Nephron (organoid): ENCODE results near the gene MAP3K12.
"Not testable (repeated sequence)": the region's sequence is repeated elsewhere in the genome, so short reads cannot be mapped to it uniquely, and the experiment has no call there.

ENCODE experiments used
- H3K27ac Mint-ChIP-seq, 3 experiments: 2 replicates each; pipeline ENCODE4 v1.8.0; 2020; ENCODE audit warnings: mixed read lengths in 3 of 3, mild to moderate bottlenecking in 2 of 3, moderate library complexity in 1 of 3
- H3K27me3 Mint-ChIP-seq: 2 replicates; pipeline ENCODE4 v1.8.0; 2021; ENCODE audit warnings: low read depth, mild to moderate bottlenecking, moderate library complexity, mixed read lengths
- H3K36me3 Mint-ChIP-seq: 2 replicates; pipeline ENCODE4 v1.8.0; 2020; ENCODE audit warnings: low read depth, mixed read lengths
- H3K4me1 Mint-ChIP-seq: 2 replicates; pipeline ENCODE4 v1.8.0; 2020; ENCODE audit warnings: mixed read lengths
- H3K4me3 Mint-ChIP-seq, 3 experiments: 2 replicates each; pipeline ENCODE4 v1.8.0; 2020; ENCODE audit warnings: mild to moderate bottlenecking in 3 of 3, mixed read lengths in 3 of 3, moderate library complexity in 2 of 3
- H3K9me3 Mint-ChIP-seq: 2 replicates; pipeline ENCODE4 v1.8.0; 2020; ENCODE audit warnings: mixed read lengths
- CTCF ChIP-seq, 3 experiments: fragments of 200-600 bp; sonication (generic); IDR thresholded peaks; one replicate each; pipeline ENCODE4 v1.5.0; 2021; ENCODE audit warnings: antibody characterized with exemption in 3 of 3; ENCODE audit not compliant: unreplicated experiment in 3 of 3

The MAP3K12 gene

GRCh38 chr12:53499266-53500141 is at the start of gene MAP3K12:
Gene MAP3K12 (minus strand): TSS chr12:53499458. CDS start chr12:53487391, 12,067 bp downstream.
- peak within 1 kb of the TSS; percentile 96 for H3K4me3 Mint-ChIP-seq
- H3K27ac Mint-ChIP-seq, result peak within 1 kb of the TSS; percentile 96 to 99 (median 97)
- no peaks in the 10 kb centered on the region for H3K36me3 Mint-ChIP-seq
- no peaks in the 10 kb centered on the region for H3K9me3 Mint-ChIP-seq
- H3K4me1 Mint-ChIP-seq, result peaks cover 64% of the 10 kb centered on the region
- H3K27me3 Mint-ChIP-seq, result peaks cover 4% of the 10 kb centered on the region
- TF ChIP-seq CTCF (IDR thresholded peaks at IDR 0.05; ENCODE audit: unreplicated experiment in 3 of 3), result no peak

GRCh38 chr12:53548354-53548753 is 49.1 kb upstream of the MAP3K12 start:
- not testable (repeated sequence) for H3K9me3 Mint-ChIP-seq, H3K27me3 Mint-ChIP-seq, H3K27ac Mint-ChIP-seq, H3K4me3 Mint-ChIP-seq
- Mint-ChIP-seq H3K36me3 (peaks cover 36% of the 10 kb centered on the region), H3K4me1 (peaks cover 36% of the 10 kb centered on the region)

GRCh38 chr12:53543539-53543938 is 44.3 kb upstream of the MAP3K12 start:
- Mint-ChIP-seq H3K27me3 (no peaks in the 10 kb centered on the region), H3K4me1 (peaks cover 4% of the 10 kb centered on the region), H3K4me3 (no peak overlapping the region), H3K27ac (peak overlapping the region; percentile 54 to 95 (median 85)), H3K36me3 (peaks cover 34% of the 10 kb centered on the region), H3K9me3 (no peaks in the 10 kb centered on the region)
- TF ChIP-seq CTCF (IDR thresholded peaks at IDR 0.05; ENCODE audit: unreplicated experiment in 3 of 3), result peak; percentile 90 to 96 (median 91)

- Mint-ChIP-seq H3K27ac (no peak overlapping the region), H3K36me3 (peaks cover 54% of the 10 kb centered on the region), H3K4me3 (no peak overlapping the region), H3K4me1 (peaks cover 4% of the 10 kb centered on the region), H3K9me3 (no peaks in the 10 kb centered on the region), H3K27me3 (no peaks in the 10 kb centered on the region)
- TF ChIP-seq CTCF (IDR thresholded peaks at IDR 0.05; ENCODE audit: unreplicated experiment in 3 of 3), result no peak
Observed at GRCh38 chr12:53539526-53539925, 40.3 kb upstream of the MAP3K12 start.

- H3K27me3 Mint-ChIP-seq, result no peaks in the 10 kb centered on the region
- H3K36me3 Mint-ChIP-seq, result peaks cover 58% of the 10 kb centered on the region
- TF ChIP-seq CTCF (IDR thresholded peaks at IDR 0.05; ENCODE audit: unreplicated experiment in 3 of 3), result no peak
- no peaks in the 10 kb centered on the region for H3K9me3 Mint-ChIP-seq
- H3K4me3 Mint-ChIP-seq, result no peak overlapping the region
- no peak overlapping the region for H3K27ac Mint-ChIP-seq
- H3K4me1 Mint-ChIP-seq, result no peaks in the 10 kb centered on the region
Observed at GRCh38 chr12:53538209-53538689, 39.0 kb upstream of the MAP3K12 start.

GRCh38 chr12:53536962-53537361 is 37.7 kb upstream of the MAP3K12 start:
- TF ChIP-seq CTCF (IDR thresholded peaks at IDR 0.05; ENCODE audit: unreplicated experiment in 3 of 3), result no peak
- no peaks in the 10 kb centered on the region for H3K9me3 Mint-ChIP-seq
- H3K27me3 Mint-ChIP-seq, result no peaks in the 10 kb centered on the region
- no peak overlapping the region for H3K4me3 Mint-ChIP-seq
- no peak overlapping the region for H3K27ac Mint-ChIP-seq
- no peaks in the 10 kb centered on the region for H3K4me1 Mint-ChIP-seq
- H3K36me3 Mint-ChIP-seq, result peaks cover 64% of the 10 kb centered on the region
